Uterus (tissue), 2 donors: Measurements from ENCODE around the gene GRIK5.

ENCODE experiments used
- CTCF ChIP-seq, 4 experiments: fragments of 200-600 bp in 2 of 4; fragments of 450-650 bp in 2 of 4; sonication (generic) in 2 of 4; IDR thresholded peaks; one replicate each; pipeline ENCODE4 v1.5.1; 2016 to 2019; ENCODE audit warnings: antibody characterized with exemption in 4 of 4, mild to moderate bottlenecking in 2 of 4, moderate library complexity in 1 of 4
- POLR2A ChIP-seq, 2 donors: fragments of 450-650 bp; IDR thresholded peaks; one replicate each; pipeline ENCODE4 v1.6.1; 2016; ENCODE audit warnings: antibody characterized with exemption in 2 of 2, mild to moderate bottlenecking in 1 of 2, moderate library complexity in 1 of 2

- TF ChIP-seq CTCF (IDR thresholded peaks at IDR 0.05) (no peak), POLR2A (IDR thresholded peaks at IDR 0.05) (no peak)
Measured at GRCh38 chr19:41994994-41995958, 74.7 kb downstream of the GRIK5 start.
